GM23248 (cell line): ENCODE results near the gene ADCY5.

ENCODE experiments used
- EZH2 ChIP-seq: fragments of 200-600 bp; sonication (generic); IDR thresholded peaks from 2 replicates; pipeline ENCODE4 v1.6.1; 2018; ENCODE audit warnings: antibody characterized with exemption, mild to moderate bottlenecking; ENCODE audit not compliant: insufficient read depth, poor library complexity, severe bottlenecking
- EZH2phosphoT487 ChIP-seq: fragments of 200-600 bp; sonication (generic); IDR thresholded peaks from 2 replicates; pipeline ENCODE4 v1.6.1; 2018; ENCODE audit warnings: antibody characterized with exemption, moderate library complexity, mild to moderate bottlenecking, low read depth; ENCODE audit not compliant: insufficient read depth

GRCh38 chr3:123262226-123262625 is 186.7 kb downstream of the ADCY5 start:
- TF ChIP-seq EZH2phosphoT487 (no peak), EZH2 (no peak)
